Epithelial cell of proximal tubule (primary cell): ENCODE results near the gene SLC22A25. TPM values are rescaled to one million over a fixed set of nuclear protein-coding genes. Genes with fewer than 3 reads are reported as not detected.
"Not testable (repeated sequence)": the region's sequence is repeated elsewhere in the genome, so short reads cannot be mapped to it uniquely, and the experiment has no call there.

Experiments
- DNase-seq: peaks from one replicate; pipeline ENCODE4 v3.0.0-alpha.2; 2011; ENCODE audit warnings: low read depth
- H3K4me3 ChIP-seq: 2 replicates; pipeline ENCODE4 v1.5.1; 2011; ENCODE audit warnings: low read depth, mild to moderate bottlenecking, low read length
- CTCF ChIP-seq: conservative IDR thresholded peaks from 2 replicates; pipeline ENCODE4 v1.5.1; 2012; ENCODE audit warnings: low read depth, mild to moderate bottlenecking, low read length
- total RNA-seq: library from RNA; depleted of rRNA; stranded (reverse); fragments of >200 nt; gene quantifications from 2 replicates; pipeline ENCODE4 v1.2.3, GENCODE V29; 2015

Gene SLC22A25
- total RNA-seq, 1 donor from 2014 or later = not detected

GRCh38 chr11:63244862-63245261, 1.5 kb upstream of the SLC22A25 start:
- DNase-seq = no peak
- TF ChIP-seq CTCF = no peak
- no peak overlapping the region for H3K4me3 ChIP-seq

DNA sequence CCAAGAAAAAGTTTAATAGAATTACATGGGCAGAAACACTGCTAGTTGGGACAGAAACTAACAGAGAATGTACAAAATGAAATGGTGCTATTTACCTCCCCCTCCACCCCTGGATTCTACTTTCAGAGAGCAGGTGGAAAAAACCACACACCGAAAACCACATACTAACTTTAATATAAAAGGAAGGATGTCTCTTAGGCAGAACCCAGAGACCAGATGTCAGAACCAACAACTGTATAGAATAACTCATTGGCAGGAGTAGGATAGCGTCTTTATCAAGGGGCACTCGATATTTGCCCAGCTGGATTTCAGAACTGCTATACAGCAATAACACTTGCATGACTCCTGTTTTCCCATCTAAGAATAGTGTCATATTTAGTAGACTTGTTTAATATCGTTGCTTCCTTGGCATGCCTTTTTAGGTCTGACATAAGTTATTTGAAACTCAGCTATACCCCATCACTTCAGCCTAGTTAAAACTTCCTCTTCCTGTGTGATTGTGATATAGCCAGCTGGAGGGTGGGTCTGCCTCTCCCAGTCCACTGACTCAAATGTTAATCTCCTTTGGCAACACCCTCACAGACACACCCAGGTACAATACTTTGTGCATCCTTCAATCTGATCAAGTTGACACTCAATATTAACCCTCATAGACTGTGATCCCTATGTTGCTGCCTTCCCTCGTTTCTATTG, 1.2 kb downstream of the SLC22A25 start:
- DNase-seq = no peak
- no peak overlapping the region for H3K4me3 ChIP-seq
- no peak for TF ChIP-seq CTCF

- no peak for DNase-seq
- no peak overlapping the region for H3K4me3 ChIP-seq
- no peak for TF ChIP-seq CTCF
Measured at GRCh38 chr11:63240791-63241379, 2.5 kb downstream of the SLC22A25 start.

GRCh38 chr11:63240098-63240497, 3.3 kb downstream of the SLC22A25 start:
- TF ChIP-seq CTCF = no peak

DNA sequence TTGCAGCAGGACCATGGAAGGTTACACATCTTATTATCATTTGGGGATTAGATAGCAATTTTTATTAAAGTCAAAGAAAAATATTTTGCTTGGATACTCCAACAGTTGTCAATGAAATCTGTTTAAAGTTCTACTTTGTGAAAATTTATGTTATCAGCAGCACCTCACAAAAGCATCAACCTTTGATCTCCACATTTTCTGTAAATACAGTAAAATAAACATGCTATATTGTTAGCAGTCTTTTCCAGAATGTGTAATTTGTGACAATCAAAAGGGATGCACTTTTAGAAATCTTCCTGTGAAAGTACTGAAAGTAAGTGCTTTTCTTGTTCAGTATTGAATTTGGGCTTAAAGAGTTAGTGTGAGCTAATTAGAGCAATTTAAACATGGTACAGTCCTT, 4.1 kb downstream of the SLC22A25 start:
- DNase-seq = no peak
- H3K4me3 ChIP-seq = no peak overlapping the region
- TF ChIP-seq CTCF = no peak

More at GRCh38 chr11:63240098-63240497, 3.3 kb downstream of the SLC22A25 start:
- H3K4me3 ChIP-seq = no peak overlapping the region
- no peak for DNase-seq

DNA sequence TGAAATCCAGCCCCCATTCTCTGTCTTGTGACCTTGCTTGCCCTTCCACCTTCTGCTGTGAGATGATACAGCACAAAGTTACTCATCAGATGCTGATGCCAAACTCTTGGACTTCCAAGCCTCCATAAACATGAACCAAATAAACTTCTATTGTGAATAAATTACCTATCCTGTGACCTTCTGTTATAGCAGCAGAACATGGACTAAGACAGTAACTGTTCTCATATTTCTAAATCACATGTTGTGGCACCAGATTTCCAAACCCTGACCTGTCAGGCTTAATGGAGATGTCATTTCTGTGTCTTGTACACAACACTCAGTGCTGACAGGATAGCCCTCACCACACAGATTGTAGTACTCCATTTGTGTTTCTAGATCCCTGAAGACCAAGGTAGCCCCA, 6.0 kb downstream of the SLC22A25 start:
- no peak for DNase-seq
- H3K4me3 ChIP-seq = no peak overlapping the region
- TF ChIP-seq CTCF = no peak

DNA sequence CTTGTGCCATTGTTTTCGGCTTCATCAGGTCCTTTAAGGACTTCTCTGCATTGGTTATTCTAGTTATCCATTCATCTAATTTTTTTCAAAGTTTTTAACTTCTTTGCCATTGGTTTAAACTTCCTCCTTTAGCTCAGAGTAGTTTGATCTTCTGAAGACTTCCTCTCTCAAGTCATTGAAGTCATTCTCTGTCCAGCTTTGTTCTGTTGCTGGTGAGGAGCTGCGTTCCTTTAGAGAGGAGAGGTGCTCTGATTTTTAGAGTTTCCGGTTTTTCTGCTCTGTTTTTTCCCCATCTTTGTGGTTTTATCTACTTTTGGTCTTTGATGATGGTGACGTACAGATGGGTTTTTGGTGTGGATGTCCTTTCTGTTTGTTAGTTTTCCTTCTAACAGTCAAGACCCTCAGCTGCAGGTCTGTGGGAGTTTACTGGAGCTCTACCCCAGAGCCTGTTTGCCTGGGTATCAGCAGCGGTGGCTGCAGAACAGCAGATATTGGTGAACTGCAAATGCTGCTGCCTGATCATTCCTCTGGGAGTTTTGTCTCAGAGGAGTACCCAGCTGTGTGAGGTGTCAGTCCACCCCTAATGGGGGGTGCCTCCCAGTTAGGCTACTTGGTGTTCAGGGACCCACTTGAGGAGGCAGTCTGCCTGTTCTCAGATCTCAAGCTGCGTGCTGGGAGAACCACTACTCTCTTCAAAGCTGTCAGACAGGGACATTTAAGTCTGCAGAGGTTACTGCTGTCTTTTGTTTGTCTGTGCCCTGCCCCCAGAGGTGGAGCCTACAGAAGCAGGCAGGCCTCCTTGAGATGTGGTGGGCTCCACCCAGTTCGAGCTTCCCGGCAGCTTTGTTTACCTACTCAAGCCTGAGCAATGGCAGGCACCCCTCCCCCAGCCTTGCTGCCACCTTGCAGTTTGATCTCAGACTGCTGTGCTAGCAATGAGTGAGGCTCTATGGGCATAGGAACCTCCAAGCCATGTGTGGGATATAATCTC, 7.6 kb downstream of the SLC22A25 start:
- DNase-seq, H3K4me3 ChIP-seq: not testable (repeated sequence)
